Immature natural killer cell (primary cell): Measurements from ENCODE around the gene THUMPD1. TPM values are rescaled to one million over a fixed set of nuclear protein-coding genes. Genes with fewer than 3 reads are reported as not detected.
"Not testable (repeated sequence)": the region's sequence is repeated elsewhere in the genome, so short reads cannot be mapped to it uniquely, and the experiment has no call there.

Source experiments
- DNase-seq, 3 donors: peaks; one replicate each; pipeline ENCODE4 v3.0.0; 2022; ENCODE audit warnings: mixed read lengths in 1 of 3
- H3K27ac Mint-ChIP-seq, 6 donors: one replicate each; pipeline ENCODE4 v1.8.0; 2020; ENCODE audit warnings: mixed read lengths in 6 of 6, mild to moderate bottlenecking in 5 of 6, inconsistent platforms in 4 of 6, moderate library complexity in 3 of 6
- H3K27me3 Mint-ChIP-seq, 3 donors: one replicate each; pipeline ENCODE4 v1.8.0; 2020 to 2021; ENCODE audit warnings: low read depth in 3 of 3, mild to moderate bottlenecking in 3 of 3, mixed read lengths in 3 of 3, moderate library complexity in 3 of 3, inconsistent platforms in 1 of 3
- H3K36me3 Mint-ChIP-seq, 3 donors: one replicate each; pipeline ENCODE4 v1.8.0; 2020; ENCODE audit warnings: mixed read lengths in 3 of 3, inconsistent platforms in 2 of 3, mild to moderate bottlenecking in 2 of 3
- H3K4me1 Mint-ChIP-seq, 2 donors: one replicate each; pipeline ENCODE4 v1.8.0; 2020; ENCODE audit warnings: inconsistent platforms in 2 of 2, mild to moderate bottlenecking in 2 of 2, mixed read lengths in 2 of 2, moderate library complexity in 1 of 2
- H3K4me3 Mint-ChIP-seq, 5 donors: one replicate each; pipeline ENCODE4 v1.8.0; 2020; ENCODE audit warnings: mild to moderate bottlenecking in 5 of 5, mixed read lengths in 5 of 5, inconsistent platforms in 3 of 5, moderate library complexity in 3 of 5
- H3K9me3 Mint-ChIP-seq, 6 donors: one replicate each; pipeline ENCODE4 v1.8.0; 2020; ENCODE audit warnings: mild to moderate bottlenecking in 6 of 6, mixed read lengths in 6 of 6, inconsistent platforms in 4 of 6, moderate library complexity in 3 of 6
- polyA plus RNA-seq, 3 donors: library from polyadenylated mRNA; unstranded; fragments of 300-500 nt; fragmentation: Illumina TruSeq; gene quantifications; one replicate each; pipeline ENCODE4 v1.2.3, GENCODE V29; 2021

THUMPD1 gene
- polyA plus RNA-seq, 3 donors from 2014 or later = 46.4 to 73.0 (median 48.3) TPM

DNA sequence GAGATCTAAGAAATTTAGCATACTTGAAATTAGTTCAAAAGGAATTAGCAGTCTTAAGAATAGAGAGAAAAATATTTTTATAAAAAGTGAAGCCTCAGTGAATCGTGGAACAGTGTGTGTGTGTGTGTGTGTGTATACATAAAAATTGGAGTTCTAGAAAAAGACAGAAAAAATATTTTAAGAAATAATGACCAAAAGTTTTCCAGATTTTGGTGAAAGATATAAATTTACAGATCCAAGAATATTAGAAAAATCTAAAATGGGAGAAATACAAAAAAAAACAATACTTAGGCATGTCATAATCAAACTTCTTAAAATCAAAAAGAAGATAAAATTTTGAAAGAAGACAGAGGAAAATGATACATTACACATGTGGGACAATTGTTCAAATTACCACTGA, 35.6 kb downstream of the THUMPD1 start:
- H3K4me3 Mint-ChIP-seq, H3K27ac Mint-ChIP-seq, H3K9me3 Mint-ChIP-seq, H3K4me1 Mint-ChIP-seq, H3K36me3 Mint-ChIP-seq, H3K27me3 Mint-ChIP-seq, DNase-seq: not testable (repeated sequence)

DNA sequence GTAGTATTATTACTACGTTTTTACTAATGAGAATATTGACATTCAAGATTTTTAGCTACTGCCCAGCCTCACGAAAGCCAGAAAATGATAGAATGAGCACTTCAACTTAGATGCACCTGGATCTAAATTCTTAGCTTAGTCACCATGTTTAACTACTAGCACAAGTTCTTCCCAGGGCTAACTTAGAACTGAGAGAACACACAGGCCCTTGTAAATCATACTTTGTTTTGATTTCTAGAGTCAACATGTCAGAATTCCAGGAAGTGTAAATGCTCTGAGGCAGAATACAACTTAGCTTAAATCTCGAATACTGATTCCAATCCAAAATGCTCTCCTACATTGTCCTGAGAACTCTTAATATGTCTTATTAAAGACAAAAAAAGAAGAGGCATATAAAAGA, 37.3 kb downstream of the THUMPD1 start:
- H3K9me3 Mint-ChIP-seq = no peaks in the 10 kb centered on the region
- no peak overlapping the region for H3K27ac Mint-ChIP-seq
- H3K27me3 Mint-ChIP-seq = peaks cover 0 to 7% (median 3%) of the 10 kb centered on the region in 3 donors
- peaks cover 0 to 5% (median 4%) of the 10 kb centered on the region in 3 donors for H3K36me3 Mint-ChIP-seq
- H3K4me1 Mint-ChIP-seq = no peaks in the 10 kb centered on the region
- H3K4me3 Mint-ChIP-seq = no peak overlapping the region
- no peak for DNase-seq

DNA sequence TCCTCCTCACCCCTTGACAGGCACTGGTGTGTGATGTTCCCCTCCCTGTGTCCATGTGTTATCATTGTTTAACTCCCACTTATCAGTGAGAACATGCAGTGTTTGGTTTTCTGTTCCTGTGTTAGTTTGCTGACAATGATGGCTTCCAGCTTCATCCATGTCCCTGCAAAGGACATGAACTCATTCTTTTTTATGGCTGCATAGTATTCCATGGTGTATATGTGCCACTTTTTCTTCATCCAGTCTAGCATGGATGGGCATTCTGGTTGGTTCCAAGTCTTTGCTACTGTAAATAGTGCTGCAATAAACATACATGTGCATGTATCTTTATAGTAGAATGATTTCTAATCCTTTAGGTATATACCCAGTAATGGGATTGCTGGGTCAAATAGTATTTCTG, 39.9 kb downstream of the THUMPD1 start:
- not testable (repeated sequence) for H3K9me3 Mint-ChIP-seq

GRCh38 chr16:20696618-20697017, 45.0 kb downstream of the THUMPD1 start:
- H3K36me3 Mint-ChIP-seq = no peaks in the 10 kb centered on the region
- peaks cover 0 to 12% (median 1%) of the 10 kb centered on the region in 3 donors for H3K27me3 Mint-ChIP-seq
- DNase-seq = no peak
- H3K9me3 Mint-ChIP-seq = no peaks in the 10 kb centered on the region
- no peaks in the 10 kb centered on the region for H3K4me1 Mint-ChIP-seq
- H3K27ac Mint-ChIP-seq = no peak overlapping the region
- H3K4me3 Mint-ChIP-seq = no peak overlapping the region

More for the DNA sequence above, 39.9 kb downstream of the THUMPD1 start:
- H3K4me3 Mint-ChIP-seq, H3K27me3 Mint-ChIP-seq, H3K36me3 Mint-ChIP-seq, H3K4me1 Mint-ChIP-seq, H3K27ac Mint-ChIP-seq, DNase-seq: not testable (repeated sequence)

- peaks cover 0 to 11% (median 0%) of the 10 kb centered on the region in 3 donors for H3K27me3 Mint-ChIP-seq
- no peak overlapping the region for H3K27ac Mint-ChIP-seq
These were observed 46.6 kb downstream of the THUMPD1 start for GRCh38 chr16:20695024-20695423.

GRCh38 chr16:20694096-20694495, 47.5 kb downstream of the THUMPD1 start:
- H3K27ac Mint-ChIP-seq, H3K4me3 Mint-ChIP-seq, DNase-seq, H3K9me3 Mint-ChIP-seq, H3K4me1 Mint-ChIP-seq, H3K27me3 Mint-ChIP-seq, H3K36me3 Mint-ChIP-seq: not testable (repeated sequence)

More at GRCh38 chr16:20695024-20695423, 46.6 kb downstream of the THUMPD1 start:
- H3K4me1 Mint-ChIP-seq = no peaks in the 10 kb centered on the region
- H3K4me3 Mint-ChIP-seq = no peak overlapping the region
- no peaks in the 10 kb centered on the region for H3K36me3 Mint-ChIP-seq
- DNase-seq = no peak
- no peaks in the 10 kb centered on the region for H3K9me3 Mint-ChIP-seq

DNA sequence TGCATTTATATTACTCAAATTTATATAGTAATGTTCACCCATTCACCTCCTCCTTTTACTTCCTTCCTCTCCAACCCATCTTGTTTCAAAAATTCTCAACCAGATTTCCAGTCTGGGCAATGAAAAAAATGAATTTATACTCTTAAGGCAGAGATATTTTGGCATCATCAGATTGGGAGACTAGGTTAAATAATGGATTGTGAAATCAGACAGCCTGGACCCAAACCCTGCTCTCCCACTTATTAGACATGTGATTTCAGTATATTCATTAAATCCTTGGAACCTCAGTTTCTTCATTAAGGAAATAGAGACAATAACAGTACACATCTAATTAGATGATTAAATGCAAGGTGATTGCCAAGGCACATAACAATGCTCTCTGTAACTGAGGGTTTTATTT, 52.0 kb downstream of the THUMPD1 start:
- no peak overlapping the region for H3K27ac Mint-ChIP-seq
- H3K4me3 Mint-ChIP-seq = no peak overlapping the region
- no peak for DNase-seq
- H3K36me3 Mint-ChIP-seq = no peaks in the 10 kb centered on the region
- no peaks in the 10 kb centered on the region for H3K4me1 Mint-ChIP-seq
- H3K27me3 Mint-ChIP-seq = peaks cover 0 to 9% (median 2%) of the 10 kb centered on the region in 3 donors
- H3K9me3 Mint-ChIP-seq = no peaks in the 10 kb centered on the region

- Mint-ChIP-seq H3K4me1 (no peaks in the 10 kb centered on the region), H3K36me3 (no peaks in the 10 kb centered on the region), H3K27ac (no peak overlapping the region), H3K4me3 (no peak overlapping the region), H3K27me3 (peaks cover 0 to 4% (median 2%) of the 10 kb centered on the region in 3 donors), H3K9me3 (no peaks in the 10 kb centered on the region)
- DNase-seq = no peak
These were observed 57.8 kb downstream of the THUMPD1 start for GRCh38 chr16:20683812-20684211.

Other genes with a start within 250 kb of the THUMPD1 start
- not detected for gene ACSM2B, start 165.5 kb downstream of the THUMPD1 start, polyA plus RNA-seq
- 1 to 10 TPM in 1 of 3 donors, under 1 TPM in 1, not detected in 1; 0.49 to 1.1 TPM for gene ACSM1, start 44.1 kb downstream of the THUMPD1 start, polyA plus RNA-seq
- 1 to 10 TPM in 2 of 3 donors, not detected in 1; 4.1 to 5.5 TPM for gene ACSM3, start 22.2 kb upstream of the THUMPD1 start, polyA plus RNA-seq
- gene ERI2, start 64.7 kb upstream of the THUMPD1 start, polyA plus RNA-seq = 1 to 10 TPM; 2.0 to 4.7 (median 4.2) TPM
- gene REXO5, start 64.7 kb upstream of the THUMPD1 start, polyA plus RNA-seq = 1 to 10 TPM; 1.2 to 1.8 (median 1.7) TPM
- 1 to 10 TPM in 1 of 3 donors, under 1 TPM in 2; 0.06 to 1.5 (median 0.74) TPM for gene DCUN1D3, start 158.5 kb upstream of the THUMPD1 start, polyA plus RNA-seq
- gene LYRM1, start 159.0 kb upstream of the THUMPD1 start, polyA plus RNA-seq = 10 to 100 TPM; 23.8 to 37.1 (median 36.4) TPM